Adrenal gland (tissue), 12 donors: ENCODE results near the gene EMC8. TPM values are rescaled to one million over a fixed set of nuclear protein-coding genes. Genes with fewer than 3 reads are reported as not detected.

Experiments
- DNase-seq, 7 donors: peaks; one replicate each; pipeline ENCODE4 v3.0.0-alpha.2; 2019 to 2020
- H3K27ac ChIP-seq, 5 donors: fragments of 200-600 bp; sonication (generic) in 4 of 5; 1 replicate in 3 of 5; 2 replicates in 2 of 5; pipeline versions ENCODE4 v1.5.1 to v1.8.0; 2016 to 2020; ENCODE audit warnings: mild to moderate bottlenecking in 1 of 5
- H3K27me3 ChIP-seq: fragments of 200-600 bp; 2 replicates; pipeline ENCODE4 v1.8.0; 2021
- H3K36me3 ChIP-seq, 2 donors: fragments of 200-600 bp; replicated peaks in 1 of 2; 1 replicate in 1 of 2; 2 replicates in 1 of 2; pipeline versions ENCODE4 v1.5.1 to v1.8.0; 2018 to 2022
- H3K4me1 ChIP-seq, 2 donors: fragments of 200-600 bp; replicated peaks in 1 of 2; 1 replicate in 1 of 2; 2 replicates in 1 of 2; pipeline versions ENCODE4 v1.5.1 to v1.8.0; 2018 to 2021
- H3K4me3 ChIP-seq, 4 donors: fragments of 200-600 bp; sonication (generic) in 3 of 4; one replicate each; pipeline ENCODE4 v1.5.1; 2016 to 2018
- H3K9me3 ChIP-seq, 3 donors: fragments of 200-600 bp; sonication (generic) in 1 of 3; replicated peaks in 1 of 3; 1 replicate in 2 of 3; 2 replicates in 1 of 3; pipeline versions ENCODE4 v1.5.1 to v1.8.0; 2016 to 2021
- CTCF ChIP-seq, 6 experiments: fragments of 450-650 bp in 4 of 6; fragments of 200-600 bp in 2 of 6; sonication (generic) in 1 of 6; IDR thresholded peaks; 1 replicate in 5 of 6; 2 replicates in 1 of 6; pipeline versions ENCODE4 v1.5.1 to v1.8.0; 2016 to 2021; ENCODE audit warnings: antibody characterized with exemption in 6 of 6, mild to moderate bottlenecking in 2 of 6, moderate library complexity in 1 of 6
- POLR2A ChIP-seq, 2 donors: fragments of 450-650 bp; IDR thresholded peaks; one replicate each; pipeline ENCODE4 v1.6.1; 2017; ENCODE audit warnings: antibody characterized with exemption in 2 of 2, mild to moderate bottlenecking in 2 of 2, moderate library complexity in 1 of 2
- WGBS, 4 donors: extraction: QIAGEN DNeasy Blood & Tissue Kit in 2 of 4; methylation state at CpG; one replicate each; pipeline versions ENCODE4 v1.1.5 to v1.1.7; 2013 to 2017; 5-methylcytosine and 5-hydroxymethylcytosine counted together
- intact Hi-C, 2 donors: fragments of 100-400 bp; cut with DNase I; formaldehyde crosslinking; loops; one replicate each; pipeline versions ENCODE4 v1.14.1 to v1.15.0; 2022 to 2023
- polyA plus RNA-seq, 3 donors: library from polyadenylated mRNA; stranded (reverse); fragments of 200-250 nt in 2 of 3; fragments of 350-450 nt in 1 of 3; fragmentation: Illumina TruSeq in 1 of 3; extraction: RNeasy Lipid Tissue Mini Kit (QIAGEN cat#74804) in 1 of 3; gene quantifications; one replicate each; pipeline ENCODE4 v1.2.3, GENCODE V29; 2013 to 2014
- total RNA-seq, 9 donors: library from RNA; depleted of rRNA in 4 of 9; stranded (reverse); fragments of >200 nt in 4 of 9; fragments of 120-200 nt in 1 of 9; fragmentation: NEBNext Ultra II Directional in 1 of 9; extraction: Animal tissue kit (Norgen Biotek cat#: 25700) in 1 of 9; gene quantifications; one replicate each; pipeline versions ENCODE4 v1.1.0 to v1.2.4, GENCODE V29; 2013 to 2023
- donor health status: healthy with polysubstance abuse.
- donor health status: Bipolar disorder and iron deficiency.
- donor health status: DM: yes; HTN: yes; CAD: no.
- donor health status: DM: no; HTN: no; CAD: no.
- donor health status: DM: no; HTN: no; CAD: no.
- donor health status: DM: yes; HTN: yes; CAD: no.

The EMC8 gene
- total and polyA plus RNA-seq, 12 donors = 10.7 to 53.8 (median 24.1) TPM

DNA sequence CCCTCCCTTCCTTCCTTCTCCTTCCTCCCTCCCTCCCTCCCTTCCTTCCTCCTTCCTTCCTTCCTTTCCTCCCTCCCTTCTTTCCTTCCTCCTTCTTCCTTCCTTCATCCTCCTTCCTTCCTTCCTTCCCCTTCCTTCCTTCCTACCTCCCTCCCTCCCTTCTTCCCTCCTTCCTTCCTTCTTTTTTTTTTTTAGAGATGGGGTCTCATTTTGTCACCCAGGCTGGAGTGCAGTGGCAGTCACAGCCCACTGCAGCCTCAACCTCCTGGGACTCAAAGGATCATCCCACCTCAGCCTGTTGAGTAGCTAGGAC, 44.8 kb upstream of the EMC8 start:
- H3K4me1 ChIP-seq = no peaks in the 10 kb centered on the region
- H3K27me3 ChIP-seq = peaks cover 12% of the 10 kb centered on the region
- no peak overlapping the region for H3K4me3 ChIP-seq
- no peaks in the 10 kb centered on the region for H3K9me3 ChIP-seq
- DNase-seq = no peak
- intact Hi-C loops = no loop called here
- H3K27ac ChIP-seq = no peak overlapping the region
- no peaks in the 10 kb centered on the region for H3K36me3 ChIP-seq
- TF ChIP-seq CTCF (IDR thresholded peaks at IDR 0.05) (no peak), POLR2A (IDR thresholded peaks at IDR 0.05) (no peak)

GRCh38 chr16:85843471-85844168, 44.3 kb upstream of the EMC8 start:
- peaks cover 12% of the 10 kb centered on the region for H3K27me3 ChIP-seq
- no peaks in the 10 kb centered on the region for H3K36me3 ChIP-seq
- DNase-seq = no peak
- WGBS, 4 donors = 77 to 89% (median 86%) methylated on average over 7 to 11 of the region's 11 CpGs
- intact Hi-C loops = no loop called here
- TF ChIP-seq CTCF (IDR thresholded peaks at IDR 0.05) (no peak), POLR2A (IDR thresholded peaks at IDR 0.05) (no peak)
- H3K27ac ChIP-seq = no peak overlapping the region
- no peaks in the 10 kb centered on the region for H3K4me1 ChIP-seq
- H3K9me3 ChIP-seq = no peaks in the 10 kb centered on the region
- H3K4me3 ChIP-seq = no peak overlapping the region

GRCh38 chr16:85842848-85843247, 43.5 kb upstream of the EMC8 start:
- no peak for DNase-seq
- H3K27me3 ChIP-seq = peaks cover 12% of the 10 kb centered on the region
- WGBS, 4 donors = 83 to 91% (median 86%) methylated on average over 8 to 9 of the region's 9 CpGs
- no peaks in the 10 kb centered on the region for H3K9me3 ChIP-seq
- H3K36me3 ChIP-seq = no peaks in the 10 kb centered on the region
- intact Hi-C loops = no loop called here
- no peak overlapping the region for H3K27ac ChIP-seq
- TF ChIP-seq POLR2A (IDR thresholded peaks at IDR 0.05) = no peak
- TF ChIP-seq CTCF (IDR thresholded peaks at IDR 0.05) = no peak
- no peak overlapping the region for H3K4me3 ChIP-seq
- no peaks in the 10 kb centered on the region for H3K4me1 ChIP-seq

GRCh38 chr16:85842435-85842834, 43.1 kb upstream of the EMC8 start:
- peaks cover 16% of the 10 kb centered on the region for H3K27me3 ChIP-seq
- WGBS, 4 donors = 76 to 84% (median 80%) methylated on average over 9 of the region's 9 CpGs
- no peak for TF ChIP-seq POLR2A (IDR thresholded peaks at IDR 0.05)
- TF ChIP-seq CTCF (IDR thresholded peaks at IDR 0.05) = no peak
- no peaks in the 10 kb centered on the region for H3K4me1 ChIP-seq
- intact Hi-C loops = no loop called here
- H3K9me3 ChIP-seq = no peaks in the 10 kb centered on the region
- no peak overlapping the region for H3K27ac ChIP-seq
- no peak for DNase-seq
- H3K4me3 ChIP-seq = no peak overlapping the region
- no peaks in the 10 kb centered on the region for H3K36me3 ChIP-seq
